ENCODE measurements around the gene TTC28.

The TTC28 gene

DNA sequence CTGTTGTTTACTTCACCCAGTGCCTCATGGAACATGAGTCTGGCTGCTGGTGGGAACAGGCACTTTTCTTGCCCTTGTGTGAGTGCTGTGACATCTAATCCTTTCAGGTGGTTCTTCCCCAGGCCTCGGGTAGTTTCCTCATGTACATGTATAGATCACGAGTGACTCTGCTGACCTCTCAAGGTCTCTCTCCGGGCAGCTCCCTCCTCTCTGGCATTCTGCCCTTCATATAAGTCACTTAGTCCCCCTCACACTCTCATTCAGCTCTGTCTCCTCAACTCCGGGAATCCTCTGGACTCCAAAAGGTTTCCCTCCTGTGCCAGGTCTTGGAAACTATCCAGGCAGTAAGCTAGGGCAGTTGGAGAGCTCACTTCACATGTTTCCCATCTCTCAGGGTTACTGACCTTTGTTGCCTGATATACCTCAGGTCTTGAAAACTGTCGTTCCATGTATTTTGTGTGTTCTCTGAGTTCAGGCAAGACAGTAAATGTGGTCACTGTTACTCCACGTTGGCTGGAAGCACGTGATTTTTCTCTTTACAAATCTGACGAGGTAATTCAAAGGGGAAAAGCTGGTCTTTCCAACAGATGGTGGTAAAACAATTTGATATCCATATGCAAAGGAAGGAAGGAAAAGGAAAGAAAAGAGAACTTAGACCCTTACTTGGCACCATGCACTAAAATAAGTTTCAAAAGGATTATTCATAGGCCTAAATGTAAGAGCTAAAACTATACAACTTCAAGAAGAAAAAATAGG lies 720.1 kb downstream of the TTC28 start:
- Histone ChIP-seq H3K9me3 (ENCODE audit: control insufficient read depth, insufficient read depth, low read depth, low read length) (no peaks in the 10 kb centered on the region), H3K4me1 (ENCODE audit: control insufficient read depth, insufficient read depth, low read length) (peaks cover 23% of the 10 kb centered on the region), H3K27ac (ENCODE audit: extremely low read depth, low read depth, low read length) (no peak overlapping the region), H3K4me3 (ENCODE audit: low read depth, low read length) (no peak overlapping the region), H3K36me3 (ENCODE audit: control insufficient read depth in 2 of 2, insufficient read depth in 1 of 2, low read length in 2 of 2) (no peaks in the 10 kb centered on the region)
- ChIA-PET CTCF (interaction anchor here (0.6 kb wide), 1 partner anchor 890 kb away, joined by 4 read pairs; no protein-coding TSS in a partner anchor), POLR2A (interaction anchor here (1.3 kb wide), 1 partner anchor 41 kb away, joined by 4 read pairs; the partner anchor contains the start of gene PITPNB)
- no peak for TF ChIP-seq ZNF747 (tag by site-specific recombination; IDR thresholded peaks at IDR 0.05)
- TF ChIP-seq, protein P1, sequence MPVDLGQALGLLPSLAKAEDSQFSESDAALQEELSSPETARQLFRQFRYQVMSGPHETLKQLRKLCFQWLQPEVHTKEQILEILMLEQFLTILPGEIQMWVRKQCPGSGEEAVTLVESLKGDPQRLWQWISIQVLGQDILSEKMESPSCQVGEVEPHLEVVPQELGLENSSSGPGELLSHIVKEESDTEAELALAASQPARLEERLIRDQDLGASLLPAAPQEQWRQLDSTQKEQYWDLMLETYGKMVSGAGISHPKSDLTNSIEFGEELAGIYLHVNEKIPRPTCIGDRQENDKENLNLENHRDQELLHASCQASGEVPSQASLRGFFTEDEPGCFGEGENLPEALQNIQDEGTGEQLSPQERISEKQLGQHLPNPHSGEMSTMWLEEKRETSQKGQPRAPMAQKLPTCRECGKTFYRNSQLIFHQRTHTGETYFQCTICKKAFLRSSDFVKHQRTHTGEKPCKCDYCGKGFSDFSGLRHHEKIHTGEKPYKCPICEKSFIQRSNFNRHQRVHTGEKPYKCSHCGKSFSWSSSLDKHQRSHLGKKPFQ (tag by site-specific recombination; IDR thresholded peaks at IDR 0.05), result 0 out of 2 replicates have a peak, but pooled peaks have one; percentile 11

- ChIA-PET POLR2A (no interaction called here), CTCF (no interaction called here)
- Histone ChIP-seq H3K27ac (ENCODE audit: extremely low read depth, low read depth, low read length) (no peak overlapping the region), H3K4me1 (ENCODE audit: control insufficient read depth, insufficient read depth, low read length) (peaks cover 2% of the 10 kb centered on the region), H3K4me3 (ENCODE audit: low read depth, low read length) (no peak overlapping the region), H3K9me3 (ENCODE audit: control insufficient read depth, insufficient read depth, low read depth, low read length) (no peaks in the 10 kb centered on the region), H3K36me3 (ENCODE audit: control insufficient read depth in 2 of 2, insufficient read depth in 1 of 2, low read length in 2 of 2) (no peaks in the 10 kb centered on the region)
- peak; percentile 12; the same call in 1 of the 2 replicates for TF ChIP-seq ZBTB21 (tag by site-specific recombination; IDR thresholded peaks at IDR 0.05)
- TF ChIP-seq ZNF623 (tag by site-specific recombination; IDR thresholded peaks at IDR 0.05), result no peak
- TF ChIP-seq ZNF629 (tag by site-specific recombination; IDR thresholded peaks at IDR 0.05), result peak; percentile 58
These were observed 726.9 kb downstream of the TTC28 start for GRCh38 chr22:27952779-27953178.

- no peaks in the 10 kb centered on the region for H3K9me3 ChIP-seq (ENCODE audit: control insufficient read depth, insufficient read depth, low read depth, low read length)
- no peak overlapping the region for H3K27ac ChIP-seq (ENCODE audit: extremely low read depth, low read depth, low read length)
- H3K36me3 ChIP-seq (ENCODE audit: control insufficient read depth in 2 of 2, insufficient read depth in 1 of 2, low read length in 2 of 2), result no peaks in the 10 kb centered on the region
- ChIA-PET CTCF (no interaction called here), POLR2A (no interaction called here)
- TF ChIP-seq ZNF266 (tag by site-specific recombination; IDR thresholded peaks at IDR 0.05; ENCODE audit: low read depth), result no peak
- TF ChIP-seq WT1 (tag by site-specific recombination; IDR thresholded peaks at IDR 0.05), result no peak
- TF ChIP-seq ZBTB7A (tag by site-specific recombination; IDR thresholded peaks at IDR 0.05; ENCODE audit: low read depth), result no peak
- TF ChIP-seq, protein P2, sequence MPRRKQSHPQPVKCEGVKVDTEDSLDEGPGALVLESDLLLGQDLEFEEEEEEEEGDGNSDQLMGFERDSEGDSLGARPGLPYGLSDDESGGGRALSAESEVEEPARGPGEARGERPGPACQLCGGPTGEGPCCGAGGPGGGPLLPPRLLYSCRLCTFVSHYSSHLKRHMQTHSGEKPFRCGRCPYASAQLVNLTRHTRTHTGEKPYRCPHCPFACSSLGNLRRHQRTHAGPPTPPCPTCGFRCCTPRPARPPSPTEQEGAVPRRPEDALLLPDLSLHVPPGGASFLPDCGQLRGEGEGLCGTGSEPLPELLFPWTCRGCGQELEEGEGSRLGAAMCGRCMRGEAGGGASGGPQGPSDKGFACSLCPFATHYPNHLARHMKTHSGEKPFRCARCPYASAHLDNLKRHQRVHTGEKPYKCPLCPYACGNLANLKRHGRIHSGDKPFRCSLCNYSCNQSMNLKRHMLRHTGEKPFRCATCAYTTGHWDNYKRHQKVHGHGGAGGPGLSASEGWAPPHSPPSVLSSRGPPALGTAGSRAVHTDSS (tag by site-specific recombination; IDR thresholded peaks at IDR 0.05), result no peak
- TF ChIP-seq ZNF335 (tag by site-specific recombination; conservative IDR thresholded peaks at IDR 0.05), result peak; percentile 49
- TF ChIP-seq, protein P3, sequence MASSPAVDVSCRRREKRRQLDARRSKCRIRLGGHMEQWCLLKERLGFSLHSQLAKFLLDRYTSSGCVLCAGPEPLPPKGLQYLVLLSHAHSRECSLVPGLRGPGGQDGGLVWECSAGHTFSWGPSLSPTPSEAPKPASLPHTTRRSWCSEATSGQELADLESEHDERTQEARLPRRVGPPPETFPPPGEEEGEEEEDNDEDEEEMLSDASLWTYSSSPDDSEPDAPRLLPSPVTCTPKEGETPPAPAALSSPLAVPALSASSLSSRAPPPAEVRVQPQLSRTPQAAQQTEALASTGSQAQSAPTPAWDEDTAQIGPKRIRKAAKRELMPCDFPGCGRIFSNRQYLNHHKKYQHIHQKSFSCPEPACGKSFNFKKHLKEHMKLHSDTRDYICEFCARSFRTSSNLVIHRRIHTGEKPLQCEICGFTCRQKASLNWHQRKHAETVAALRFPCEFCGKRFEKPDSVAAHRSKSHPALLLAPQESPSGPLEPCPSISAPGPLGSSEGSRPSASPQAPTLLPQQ (tag by site-specific recombination; IDR thresholded peaks at IDR 0.05), result 0 out of 2 replicates have a peak, but pooled peaks have one; percentile 28
- TF ChIP-seq ZNF777 (tag by site-specific recombination; IDR thresholded peaks at IDR 0.05; ENCODE audit: borderline replicate concordance), result no peak
- H3K4me1 ChIP-seq (ENCODE audit: control insufficient read depth, insufficient read depth, low read length), result peaks cover 2% of the 10 kb centered on the region
- no peak overlapping the region for H3K4me3 ChIP-seq (ENCODE audit: low read depth, low read length)
These were observed 727.5 kb downstream of the TTC28 start for GRCh38 chr22:27952091-27952490.

DNA sequence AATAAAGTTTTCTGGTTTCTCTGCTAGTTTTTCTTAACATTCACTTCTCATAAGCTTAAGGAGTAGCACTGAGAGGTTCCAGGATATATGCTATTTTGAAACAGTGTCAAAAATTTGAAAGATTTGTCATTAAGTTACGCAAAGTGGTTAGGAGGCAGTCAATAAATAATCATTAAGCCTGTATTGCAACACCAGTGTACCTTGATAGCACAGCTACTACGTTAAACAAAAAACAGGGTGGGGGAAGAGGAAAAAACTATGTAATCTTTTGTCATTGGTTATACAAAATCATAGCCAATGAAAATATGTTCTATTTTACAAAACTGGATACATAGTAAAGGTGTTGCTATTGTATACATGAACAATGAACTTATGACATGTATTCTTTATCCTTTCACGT lies 730.2 kb downstream of the TTC28 start:
- TF ChIP-seq ZNF510 (tag by site-specific recombination; IDR thresholded peaks at IDR 0.05; ENCODE audit: insufficient replicate concordance), result no peak
- no peak for TF ChIP-seq ZFP37 (tag by site-specific recombination; IDR thresholded peaks at IDR 0.05)
- TF ChIP-seq ZNF654 (tag by site-specific recombination; IDR thresholded peaks at IDR 0.05; ENCODE audit: low read depth), result no peak
- no peak for TF ChIP-seq ZNF707 (tag by site-specific recombination; IDR thresholded peaks at IDR 0.05)
- TF ChIP-seq ZNF354C (tag by site-specific recombination; IDR thresholded peaks at IDR 0.05; ENCODE audit: borderline replicate concordance, low read depth), result no peak
- TF ChIP-seq ZSCAN18 (tag by site-specific recombination; IDR thresholded peaks at IDR 0.05), result no peak
- TF ChIP-seq ZNF132 (tag by site-specific recombination; IDR thresholded peaks at IDR 0.05; ENCODE audit: borderline replicate concordance), result no peak
- no peak for TF ChIP-seq ZBTB7A (tag by site-specific recombination; IDR thresholded peaks at IDR 0.05; ENCODE audit: low read depth)
- H3K4me3 ChIP-seq (ENCODE audit: low read depth, low read length), result no peak overlapping the region
- no peak overlapping the region for H3K27ac ChIP-seq (ENCODE audit: extremely low read depth, low read depth, low read length)
- H3K4me1 ChIP-seq (ENCODE audit: control insufficient read depth, insufficient read depth, low read length), result peaks cover 2% of the 10 kb centered on the region
- H3K36me3 ChIP-seq (ENCODE audit: control insufficient read depth in 2 of 2, insufficient read depth in 1 of 2, low read length in 2 of 2), result no peaks in the 10 kb centered on the region
- CTCF ChIA-PET, result interaction anchor here (1.3 to 2.8 kb wide), 2 partner anchors 12 to 69 kb away, joined by 3 to 16 read pairs; no protein-coding TSS in a partner anchor
- H3K9me3 ChIP-seq (ENCODE audit: control insufficient read depth, insufficient read depth, low read depth, low read length), result no peaks in the 10 kb centered on the region
- POLR2A ChIA-PET, result interaction anchor here (1.0 to 1.4 kb wide), 2 partner anchors 19 to 30 kb away, joined by 3 to 5 read pairs; partner anchors contain the start of gene PITPNB

All from HEK293 (cell line).